Mesenchymal stem cell (in vitro differentiated cells and primary cell): ENCODE data around the gene SH3PXD2A.

Experiments
- DNase-seq: peaks from one replicate; pipeline ENCODE4 v3.0.0-alpha.2; 2013
- H2AFZ ChIP-seq: one replicate; pipeline ENCODE4 v1.6.1; 2013; ENCODE audit warnings: low read depth, mild to moderate bottlenecking, control low read depth, inconsistent platforms, low read length, moderate library complexity
- H2AK5ac ChIP-seq: 2 replicates; pipeline ENCODE4 v1.6.1; 2013; ENCODE audit warnings: low read length, moderate library complexity, mild to moderate bottlenecking, inconsistent platforms; ENCODE audit not compliant: severe bottlenecking
- H2BK120ac ChIP-seq: one replicate; pipeline ENCODE4 v1.6.1; 2013; ENCODE audit warnings: low read depth, mild to moderate bottlenecking, inconsistent platforms, low read length, moderate library complexity
- H2BK12ac ChIP-seq, 2 experiments: one replicate each; pipeline ENCODE4 v1.6.1; 2013; ENCODE audit warnings: inconsistent platforms in 2 of 2, low read length in 2 of 2, mild to moderate bottlenecking in 2 of 2, moderate library complexity in 2 of 2, control low read depth in 1 of 2
- H2BK15ac ChIP-seq: one replicate; pipeline ENCODE4 v1.6.1; 2013; ENCODE audit warnings: mild to moderate bottlenecking, low read depth, inconsistent platforms; ENCODE audit not compliant: poor library complexity, severe bottlenecking
- H2BK5ac ChIP-seq: 2 replicates; pipeline ENCODE4 v1.6.1; 2013; ENCODE audit warnings: low read depth, mild to moderate bottlenecking, low read length, control low read depth, inconsistent platforms; ENCODE audit not compliant: poor library complexity, severe bottlenecking
- H3K14ac ChIP-seq, 2 experiments: one replicate each; pipeline ENCODE4 v1.6.1; 2013; ENCODE audit warnings: inconsistent platforms in 2 of 2, low read length in 2 of 2, control low read depth in 1 of 2, mild to moderate bottlenecking in 1 of 2, moderate library complexity in 1 of 2
- H3K18ac ChIP-seq, 2 experiments: one replicate each; pipeline ENCODE4 v1.6.1; 2013; ENCODE audit warnings: inconsistent platforms in 2 of 2, low read length in 2 of 2, control low read depth in 1 of 2, low read depth in 1 of 2, mild to moderate bottlenecking in 1 of 2
- H3K23ac ChIP-seq, 2 experiments: one replicate each; pipeline ENCODE4 v1.6.1; 2013; ENCODE audit warnings: inconsistent platforms in 2 of 2, low read length in 2 of 2, mild to moderate bottlenecking in 2 of 2, moderate library complexity in 2 of 2, control low read depth in 1 of 2
- H3K27ac ChIP-seq: 2 replicates; pipeline ENCODE4 v1.5.1; 2013; ENCODE audit warnings: mild to moderate bottlenecking, moderate library complexity, low read length, control low read depth, inconsistent platforms; ENCODE audit not compliant: poor library complexity, severe bottlenecking
- H3K27me3 ChIP-seq, 2 experiments: 2 replicates each; pipeline versions ENCODE4 v1.6.1 to v1.7.0; 2013; ENCODE audit warnings: low read length in 2 of 2, mild to moderate bottlenecking in 2 of 2, moderate library complexity in 2 of 2, control low read depth in 1 of 2, inconsistent platforms in 1 of 2; ENCODE audit not compliant: control insufficient read depth in 1 of 2, insufficient read depth in 1 of 2
- H3K36me3 ChIP-seq, 2 experiments: 2 replicates each; pipeline versions ENCODE4 v1.6.1 to v1.7.0; 2013; ENCODE audit warnings: low read length in 2 of 2, control low read depth in 1 of 2, inconsistent platforms in 1 of 2, low read depth in 1 of 2, mild to moderate bottlenecking in 1 of 2; ENCODE audit not compliant: insufficient read depth in 2 of 2, control insufficient read depth in 1 of 2
- H3K4ac ChIP-seq, 2 experiments: one replicate each; pipeline ENCODE4 v1.6.1; 2013; ENCODE audit warnings: inconsistent platforms in 2 of 2, low read length in 2 of 2, mild to moderate bottlenecking in 2 of 2, moderate library complexity in 2 of 2, control low read depth in 1 of 2, low read depth in 1 of 2
- H3K4me1 ChIP-seq: 2 replicates; pipeline ENCODE4 v1.6.1; 2013; ENCODE audit warnings: low read depth, low read length, control low read depth; ENCODE audit not compliant: control insufficient read depth, insufficient read depth
- H3K4me2 ChIP-seq: 2 replicates; pipeline ENCODE4 v1.6.1; 2013; ENCODE audit warnings: low read length, mild to moderate bottlenecking, inconsistent platforms; ENCODE audit not compliant: poor library complexity, severe bottlenecking
- H3K4me3 ChIP-seq, 2 experiments: 2 replicates each; pipeline versions ENCODE4 v1.5.1 to v1.7.0; 2013; ENCODE audit warnings: low read length in 2 of 2, mild to moderate bottlenecking in 2 of 2, control low read depth in 1 of 2, low read depth in 1 of 2; ENCODE audit not compliant: insufficient read depth in 1 of 2
- H3K79me1 ChIP-seq: replicated peaks from 2 replicates; pipeline ENCODE4 v1.6.1; 2013; ENCODE audit warnings: mild to moderate bottlenecking, control low read depth, low read length, inconsistent platforms; ENCODE audit not compliant: poor library complexity, severe bottlenecking
- H3K9ac ChIP-seq: 2 replicates; pipeline ENCODE4 v1.7.0; 2013; ENCODE audit warnings: mild to moderate bottlenecking, low read length, moderate library complexity
- H3K9me3 ChIP-seq: 2 replicates; pipeline ENCODE4 v1.7.0; 2013; ENCODE audit warnings: mild to moderate bottlenecking, low read length; ENCODE audit not compliant: control insufficient read depth
- H4K8ac ChIP-seq: one replicate; pipeline ENCODE4 v1.6.1; 2013; ENCODE audit warnings: inconsistent platforms, mild to moderate bottlenecking, low read length, moderate library complexity
- H4K91ac ChIP-seq: one replicate; pipeline ENCODE4 v1.6.1; 2013; ENCODE audit warnings: mild to moderate bottlenecking, low read length, inconsistent platforms
- WGBS: methylation state at CpG from one replicate; pipeline ENCODE4 v1.1.7; 2013; ENCODE audit warnings: mixed read lengths; 5-methylcytosine and 5-hydroxymethylcytosine counted together

Gene SH3PXD2A

DNA sequence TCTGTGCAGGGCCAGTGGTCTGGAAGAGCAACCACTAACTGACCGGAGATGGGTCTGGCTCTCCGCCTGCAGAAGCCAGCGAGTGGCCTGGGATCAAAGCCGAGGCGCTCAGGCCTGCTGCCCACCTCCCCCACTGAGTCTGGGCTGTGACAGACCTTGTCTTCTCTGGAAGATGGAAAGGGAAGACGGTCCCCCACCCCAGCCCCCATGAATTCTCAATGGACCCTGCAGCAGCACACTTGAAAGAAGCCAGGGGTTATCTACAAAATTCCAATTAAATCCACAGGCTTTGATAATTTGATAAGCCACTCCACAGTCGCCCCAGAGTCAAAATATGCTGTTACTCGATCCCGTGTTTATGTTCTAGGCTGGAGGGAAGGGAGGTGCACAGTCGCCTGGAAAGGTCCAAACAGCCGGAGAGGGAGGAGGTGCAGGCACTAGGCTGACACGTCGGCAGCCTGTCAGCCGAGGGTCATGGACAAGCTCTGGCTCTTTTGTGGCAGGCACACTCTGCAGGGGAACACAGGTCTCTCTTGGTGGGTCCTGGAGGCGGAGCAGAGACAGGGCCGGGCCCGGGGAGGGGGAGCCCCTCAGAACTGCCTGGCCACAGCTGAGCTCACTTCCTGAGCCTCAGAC, 134.9 kb downstream of the SH3PXD2A start:
- H3K4me3 ChIP-seq, result no peak overlapping the region
- H3K4ac ChIP-seq, result peak overlapping the region in 1 of 2 experiments; percentile 55
- peak overlapping the region; percentile 16 for H2AFZ ChIP-seq
- H3K27me3 ChIP-seq, result peaks cover 0 to 9% of the 10 kb centered on the region in 2 experiments
- H3K27ac ChIP-seq, result no peak overlapping the region
- H2BK5ac ChIP-seq, result no peak overlapping the region
- peaks cover 0 to 36% of the 10 kb centered on the region in 2 experiments for H3K36me3 ChIP-seq
- H3K18ac ChIP-seq, result peak overlapping the region in 1 of 2 experiments; percentile 61
- no peak overlapping the region for H2AK5ac ChIP-seq
- H3K4me2 ChIP-seq, result no peak overlapping the region
- no peak overlapping the region for H4K91ac ChIP-seq
- no peak overlapping the region for H3K9ac ChIP-seq
- 34% methylated on average over 17 of the region's 17 CpGs for WGBS
- no peaks in the 10 kb centered on the region for H3K9me3 ChIP-seq
- peak; percentile 29 for DNase-seq
- H3K14ac ChIP-seq, result no peak overlapping the region
- H3K79me1 ChIP-seq, result no peaks in the 10 kb centered on the region
- H2BK12ac ChIP-seq, result peak overlapping the region in 1 of 2 experiments; percentile 37
- H4K8ac ChIP-seq, result peak overlapping the region; percentile 38
- H2BK15ac ChIP-seq, result no peak overlapping the region
- H2BK120ac ChIP-seq, result no peak overlapping the region
- H3K23ac ChIP-seq, result no peak overlapping the region
- peaks cover 10% of the 10 kb centered on the region for H3K4me1 ChIP-seq

DNA sequence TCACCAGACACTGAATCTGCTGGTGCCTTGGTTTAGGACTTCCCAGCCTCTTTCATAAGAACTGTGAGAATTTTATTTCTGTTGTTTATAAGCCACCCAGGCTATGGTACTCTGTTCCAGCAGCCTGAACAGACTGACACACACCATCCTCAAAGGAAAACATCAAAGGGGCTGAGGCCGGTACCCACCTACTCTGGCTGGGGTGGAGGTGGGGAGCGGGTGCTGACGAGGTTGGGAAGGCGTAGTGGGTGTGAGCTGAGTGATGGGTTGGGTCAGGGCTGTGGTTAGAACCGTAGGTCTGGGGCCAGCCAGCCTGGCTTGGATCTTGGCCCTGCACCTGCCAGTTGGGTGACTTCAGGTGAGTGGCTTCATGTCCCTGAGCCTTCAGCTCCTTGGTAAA, 136.3 kb downstream of the SH3PXD2A start:
- Histone ChIP-seq H2BK12ac (no peak overlapping the region), H3K14ac (no peak overlapping the region), H4K91ac (no peak overlapping the region), H2BK5ac (no peak overlapping the region), H3K9me3 (no peaks in the 10 kb centered on the region), H3K4ac (no peak overlapping the region), H3K4me3 (no peak overlapping the region), H3K27ac (no peak overlapping the region), H2BK15ac (peak overlapping the region; percentile 37), H2AFZ (no peak overlapping the region), H3K9ac (no peak overlapping the region), H2BK120ac (no peak overlapping the region), H3K79me1 (no peaks in the 10 kb centered on the region), H3K36me3 (peaks cover 0 to 35% of the 10 kb centered on the region in 2 experiments), H4K8ac (no peak overlapping the region), H3K4me1 (peaks cover 11% of the 10 kb centered on the region), H3K23ac (no peak overlapping the region), H3K18ac (no peak overlapping the region), H3K27me3 (peaks cover 0 to 8% of the 10 kb centered on the region in 2 experiments), H3K4me2 (no peak overlapping the region), H2AK5ac (no peak overlapping the region)
- no peak for DNase-seq
- 98% methylated on average over 4 of the region's 5 CpGs for WGBS

DNA sequence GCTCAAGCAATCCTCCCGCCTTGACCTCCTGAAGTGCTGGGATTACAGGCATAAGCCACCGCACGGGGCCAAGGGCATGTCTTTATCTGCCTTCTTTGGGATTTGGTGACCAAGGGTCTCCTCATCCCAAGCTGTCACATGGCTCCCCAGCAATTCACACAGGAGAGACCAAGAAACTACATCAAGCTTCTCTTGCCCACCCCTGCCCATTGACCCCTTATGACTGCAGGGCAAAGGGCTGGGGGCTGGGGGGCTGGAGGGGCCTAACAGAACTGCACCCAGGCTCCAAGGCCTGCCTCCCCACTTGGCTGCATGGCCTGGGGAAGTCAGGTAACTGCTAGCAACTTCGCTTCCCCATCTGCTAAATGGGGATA, 137.1 kb downstream of the SH3PXD2A start:
- no peak overlapping the region for H3K4me3 ChIP-seq
- no peak overlapping the region for H3K14ac ChIP-seq
- H3K79me1 ChIP-seq, result no peaks in the 10 kb centered on the region
- no peak for DNase-seq
- no peak overlapping the region for H2BK5ac ChIP-seq
- 94% methylated on average over 3 of the region's 4 CpGs for WGBS
- no peak overlapping the region for H3K18ac ChIP-seq
- no peak overlapping the region for H2AFZ ChIP-seq
- no peak overlapping the region for H3K4me2 ChIP-seq
- peaks cover 11% of the 10 kb centered on the region for H3K4me1 ChIP-seq
- H3K4ac ChIP-seq, result no peak overlapping the region
- no peak overlapping the region for H3K23ac ChIP-seq
- no peak overlapping the region for H4K8ac ChIP-seq
- H3K9ac ChIP-seq, result no peak overlapping the region
- no peak overlapping the region for H2BK15ac ChIP-seq
- H3K9me3 ChIP-seq, result no peaks in the 10 kb centered on the region
- no peak overlapping the region for H2AK5ac ChIP-seq
- H2BK12ac ChIP-seq, result no peak overlapping the region
- no peak overlapping the region for H4K91ac ChIP-seq
- peaks cover 0 to 27% of the 10 kb centered on the region in 2 experiments for H3K36me3 ChIP-seq
- no peak overlapping the region for H2BK120ac ChIP-seq
- H3K27ac ChIP-seq, result no peak overlapping the region
- peaks cover 0 to 2% of the 10 kb centered on the region in 2 experiments for H3K27me3 ChIP-seq

DNA sequence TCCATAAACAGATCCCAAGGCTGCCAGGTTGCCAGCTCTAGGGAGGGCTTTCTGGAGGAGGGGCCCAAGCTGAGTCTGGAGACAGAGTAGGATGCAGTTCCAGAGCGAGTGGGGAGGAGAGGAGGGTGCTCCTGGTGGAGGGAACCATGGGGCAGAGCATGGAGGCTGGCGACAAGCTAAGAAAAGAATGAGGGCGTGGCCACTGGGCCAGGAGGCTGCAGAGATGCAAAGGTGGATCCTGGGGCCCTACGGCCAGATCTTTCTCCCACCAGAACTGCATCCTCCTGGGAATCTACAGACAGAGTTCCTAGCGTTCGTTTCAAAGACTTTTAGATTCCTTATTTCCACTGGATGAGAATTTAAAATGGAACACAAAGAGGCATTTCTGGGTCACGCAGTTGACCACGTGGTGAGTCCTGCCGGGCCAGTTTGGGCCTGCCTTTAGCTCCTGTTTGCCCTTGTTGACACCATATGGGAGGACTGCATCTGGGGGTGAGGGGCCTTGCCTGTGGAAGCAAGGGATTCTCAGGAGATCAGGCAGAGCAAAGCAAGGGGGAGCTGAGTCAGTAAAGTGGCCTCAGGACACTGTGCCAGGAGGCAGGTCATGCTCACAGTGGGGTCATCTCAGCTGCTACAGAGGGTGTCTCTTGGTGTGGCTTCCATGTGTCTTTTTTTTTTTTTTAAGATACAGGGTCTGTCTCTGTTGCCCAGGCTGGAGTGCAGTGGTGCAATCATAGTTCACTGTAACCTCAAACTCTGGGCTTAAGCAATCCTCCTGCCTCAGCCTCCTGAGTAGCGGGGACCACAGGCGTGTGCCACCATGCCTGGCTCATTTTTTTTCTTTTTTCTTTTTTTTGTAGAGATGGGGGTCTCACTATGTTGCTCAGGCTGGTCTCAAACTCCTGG, 137.8 kb downstream of the SH3PXD2A start:
- H3K9me3 ChIP-seq, result no peaks in the 10 kb centered on the region
- DNase-seq, result no peak
- no peak overlapping the region for H2AFZ ChIP-seq
- H3K23ac ChIP-seq, result no peak overlapping the region
- WGBS, result 88% methylated on average over 11 of the region's 11 CpGs
- H3K4me1 ChIP-seq, result peaks cover 11% of the 10 kb centered on the region
- no peak overlapping the region for H3K9ac ChIP-seq
- H3K79me1 ChIP-seq, result no peaks in the 10 kb centered on the region
- no peak overlapping the region for H3K4me3 ChIP-seq
- no peak overlapping the region for H3K4ac ChIP-seq
- H3K36me3 ChIP-seq, result peaks cover 0 to 21% of the 10 kb centered on the region in 2 experiments
- no peaks in the 10 kb centered on the region for H3K27me3 ChIP-seq
- H3K4me2 ChIP-seq, result no peak overlapping the region
- no peak overlapping the region for H3K27ac ChIP-seq
- H2BK5ac ChIP-seq, result no peak overlapping the region
- H2BK12ac ChIP-seq, result no peak overlapping the region
- no peak overlapping the region for H2AK5ac ChIP-seq
- H3K18ac ChIP-seq, result no peak overlapping the region
- no peak overlapping the region for H4K8ac ChIP-seq
- no peak overlapping the region for H4K91ac ChIP-seq
- no peak overlapping the region for H2BK15ac ChIP-seq
- H3K14ac ChIP-seq, result peak overlapping the region in 1 of 2 experiments; percentile 66
- no peak overlapping the region for H2BK120ac ChIP-seq
